ENCODE results near the gene DIS3L2.
"Not testable (repeated sequence)": the region's sequence is repeated elsewhere in the genome, so short reads cannot be mapped to it uniquely, and the experiment has no call there.

DIS3L2 gene

DNA sequence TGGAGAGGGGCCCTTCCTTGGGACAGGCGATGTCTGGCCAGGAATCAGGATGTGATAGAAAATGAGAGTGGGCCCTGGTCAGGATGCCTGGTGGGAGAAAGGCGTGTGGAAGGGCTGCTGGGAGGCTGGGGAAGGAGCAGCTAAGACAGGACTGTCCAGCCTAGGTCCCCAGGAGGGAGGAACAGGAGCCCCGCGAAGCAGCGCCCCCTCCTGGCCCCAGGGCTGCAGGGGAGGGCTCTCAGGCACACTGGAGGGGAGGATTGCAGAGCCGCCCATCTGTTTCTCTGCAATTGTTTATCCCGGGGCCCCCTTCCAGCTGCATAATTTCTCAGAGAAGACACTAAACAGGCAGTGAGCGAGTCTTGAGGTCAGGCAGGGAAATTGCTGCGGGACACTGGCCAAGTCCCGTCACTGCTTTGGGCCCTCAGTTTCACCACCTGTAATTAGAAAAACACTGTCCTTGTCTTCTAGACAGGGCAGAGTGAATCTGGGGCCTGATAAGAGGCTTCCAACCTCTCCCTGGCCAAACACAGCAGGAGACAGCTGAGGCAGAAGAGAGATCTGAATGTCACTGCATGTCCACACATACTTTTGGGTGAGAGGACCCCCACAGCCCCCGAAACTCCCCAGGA is 31.4 kb upstream of the DIS3L2 start:
- no peak for FAIRE-seq

DNA sequence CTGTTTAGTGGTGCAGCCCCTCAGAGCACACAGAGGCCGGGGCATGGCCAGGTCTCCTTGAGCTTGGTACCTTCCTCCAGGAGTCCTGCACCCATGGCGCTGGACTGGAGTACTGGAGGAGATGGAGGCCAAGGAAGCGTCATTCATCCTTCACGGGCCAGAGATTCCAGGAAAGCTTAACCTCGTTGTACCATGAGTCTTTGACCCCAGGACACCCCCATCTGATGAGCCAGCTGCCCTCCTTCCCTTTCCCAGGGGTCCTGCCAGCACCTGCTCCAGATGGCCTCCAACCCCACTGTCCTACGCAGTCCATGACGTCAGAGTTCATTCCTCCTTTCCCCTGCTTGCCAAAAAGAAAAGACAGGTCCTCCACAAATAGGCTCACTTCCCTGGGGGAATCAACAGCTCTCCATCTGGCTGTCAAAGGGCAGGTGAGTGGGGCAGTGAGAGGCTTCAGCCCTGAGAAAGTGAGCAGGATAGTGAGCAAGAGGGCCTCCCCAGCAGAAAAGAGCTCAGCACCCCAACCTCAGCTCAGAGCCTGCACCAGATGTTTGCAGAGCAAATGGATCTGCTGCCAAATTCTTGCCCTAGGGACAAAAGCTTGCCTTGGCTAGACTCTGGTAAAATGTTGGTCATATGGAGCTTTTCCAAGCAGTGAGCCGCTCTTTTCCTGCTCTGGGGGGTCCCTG is 30.8 kb upstream of the DIS3L2 start:
- FAIRE-seq, result no peak

DNA sequence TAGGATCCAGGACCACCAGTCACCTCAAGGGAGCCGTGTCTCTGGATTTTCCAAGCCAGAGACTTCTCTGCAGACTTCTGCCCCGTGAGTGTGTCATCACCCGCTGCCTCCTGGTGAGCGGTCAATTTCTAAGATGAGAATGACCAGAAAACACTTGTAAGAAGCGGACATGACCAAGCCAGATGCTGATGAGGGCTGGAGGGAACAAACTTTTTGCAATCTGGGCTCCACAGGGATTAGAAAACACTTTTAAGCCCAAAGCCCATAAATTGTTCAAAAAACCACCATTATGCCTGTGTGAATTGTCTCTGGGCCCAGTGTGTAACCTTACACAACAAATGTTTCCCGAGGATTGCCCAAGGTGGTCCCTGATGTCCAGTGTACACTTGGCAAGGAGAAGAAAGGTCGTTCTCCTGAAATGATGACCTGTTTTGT is 30.0 kb upstream of the DIS3L2 start:
- FAIRE-seq, result no peak

DNA sequence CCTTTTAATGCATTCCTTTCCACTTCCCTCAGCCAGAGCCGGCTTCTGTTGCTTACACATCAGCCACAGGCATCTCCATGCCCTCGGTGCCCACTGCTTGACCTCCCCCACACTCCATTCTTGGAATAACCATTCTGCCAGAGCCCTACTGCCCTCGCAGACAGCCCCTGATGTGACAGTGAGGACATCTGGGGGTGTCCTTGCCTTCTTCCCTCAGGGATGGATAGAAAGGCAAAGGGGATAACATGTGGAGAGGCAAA is 28.9 kb upstream of the DIS3L2 start:
- no peak for FAIRE-seq

DNA sequence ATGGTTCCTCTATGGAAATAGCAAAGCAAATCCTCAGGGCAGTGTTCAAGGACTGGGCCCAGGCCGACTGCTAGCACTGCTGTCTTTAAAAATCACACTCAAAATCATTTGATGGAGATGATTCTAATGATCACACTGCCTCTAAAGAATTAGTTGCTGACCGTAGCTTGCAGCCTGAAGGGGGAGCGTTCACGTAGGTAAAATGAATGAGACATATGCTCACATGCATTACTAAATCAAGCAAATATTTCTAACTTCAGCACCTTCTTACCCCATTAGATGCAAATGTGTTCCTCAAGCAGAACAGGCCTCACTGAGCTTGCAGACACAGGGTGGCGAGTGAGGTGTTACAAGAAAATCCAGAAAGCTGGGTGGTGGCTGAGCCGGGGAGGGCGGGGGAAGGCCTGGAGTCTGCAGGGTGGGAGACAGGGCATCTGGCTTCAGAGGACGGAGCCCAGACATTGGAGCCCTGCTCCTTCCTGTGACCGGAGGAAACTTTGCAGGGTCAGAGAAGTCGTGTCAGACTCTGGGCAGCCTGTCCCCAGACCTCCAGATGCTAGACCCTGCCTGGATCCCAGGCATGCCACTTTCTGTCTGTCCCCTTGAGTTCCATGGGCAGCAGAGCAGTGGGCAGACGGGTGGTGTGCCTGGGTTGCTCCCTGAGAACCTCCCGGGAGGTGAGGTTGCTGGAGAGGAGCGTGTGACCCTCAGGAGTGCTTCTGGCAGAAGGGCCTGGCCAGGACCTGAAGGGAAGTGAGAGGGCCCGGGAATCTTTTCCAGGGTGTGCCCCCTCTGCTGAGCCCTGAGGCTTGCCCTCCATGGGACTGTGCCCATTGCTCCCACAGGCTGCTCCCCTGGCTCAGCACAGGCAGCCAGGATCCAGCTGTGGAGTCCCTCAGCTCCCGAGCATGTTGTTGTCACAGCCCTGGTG is 28.3 kb upstream of the DIS3L2 start:
- FAIRE-seq, result no peak

DNA sequence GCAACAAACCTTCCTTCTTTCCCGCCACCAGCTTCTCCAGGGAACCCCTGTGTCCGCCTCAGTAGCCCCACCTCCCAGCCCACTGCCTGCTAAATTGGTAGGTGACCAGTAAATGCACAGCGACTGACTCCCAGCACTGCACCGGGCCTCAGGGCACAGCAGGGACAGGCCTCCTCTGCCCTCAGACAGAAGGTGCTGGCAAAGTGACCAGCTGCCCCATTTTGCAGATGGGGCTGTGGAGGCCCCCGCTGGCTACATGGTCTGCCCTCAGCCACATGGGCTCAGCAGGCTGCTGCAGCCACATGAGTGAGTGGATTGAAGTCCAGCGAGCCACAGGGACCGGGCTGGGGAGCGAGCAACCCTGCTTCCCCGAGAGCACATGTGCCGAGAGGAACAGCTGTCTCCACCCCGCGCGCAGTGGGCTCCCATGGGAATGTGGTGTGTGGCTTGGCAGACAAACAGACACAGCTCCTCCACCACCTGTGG is 27.6 kb upstream of the DIS3L2 start:
- no peak for FAIRE-seq

DNA sequence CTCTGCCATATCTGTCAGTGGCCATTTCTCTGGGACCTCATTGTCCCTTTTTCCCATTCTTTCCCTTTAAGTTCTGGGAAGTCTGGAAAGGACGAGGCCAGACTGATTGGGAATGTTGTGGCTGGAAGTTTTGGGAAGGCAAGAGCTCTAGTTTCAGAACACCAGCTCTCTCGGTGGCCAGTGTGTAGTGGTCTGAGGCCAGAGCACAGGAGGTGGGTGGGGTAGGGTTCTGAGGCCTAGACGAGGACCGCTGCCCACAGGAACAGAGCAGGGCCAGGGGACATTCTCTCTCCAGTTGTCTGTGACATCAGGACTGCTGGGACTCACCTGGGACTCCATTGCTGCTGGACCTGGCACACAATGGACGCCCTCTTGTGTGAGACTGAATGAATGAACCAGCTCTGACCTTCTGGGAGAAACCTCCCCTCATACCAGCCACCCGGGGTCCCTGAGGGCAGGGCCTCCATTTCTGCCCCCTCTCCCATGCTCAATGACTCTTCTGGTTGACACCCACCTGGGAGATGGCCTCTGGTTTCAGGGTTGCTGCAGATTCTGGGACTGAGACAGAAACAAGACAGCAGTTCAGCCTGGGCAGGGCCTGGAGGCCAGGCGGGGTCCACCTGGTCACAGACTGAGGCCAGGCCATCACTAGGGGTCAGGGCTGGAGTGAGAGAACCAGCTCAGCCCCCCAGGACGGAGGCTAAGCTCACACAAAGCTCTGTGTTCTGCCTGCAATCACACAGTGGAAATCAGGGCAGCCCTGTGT is 26.9 kb upstream of the DIS3L2 start:
- no peak for FAIRE-seq

DNA sequence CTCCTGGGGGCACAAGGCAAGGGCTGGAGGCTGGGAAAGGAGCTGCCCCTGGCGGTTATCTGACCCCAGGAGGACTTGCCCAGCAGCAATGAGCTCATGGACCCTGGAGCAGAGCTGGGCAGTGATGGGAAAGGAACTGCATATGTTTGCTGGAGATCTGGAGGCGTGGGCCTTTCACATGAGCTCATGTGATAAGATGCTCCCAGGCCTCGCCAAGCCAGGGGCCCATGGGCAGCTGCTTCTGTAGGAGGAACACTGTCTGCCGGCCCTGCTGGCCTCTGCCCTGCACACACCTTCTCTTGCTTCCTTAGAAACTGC is 26.3 kb upstream of the DIS3L2 start:
- FAIRE-seq, result no peak

DNA sequence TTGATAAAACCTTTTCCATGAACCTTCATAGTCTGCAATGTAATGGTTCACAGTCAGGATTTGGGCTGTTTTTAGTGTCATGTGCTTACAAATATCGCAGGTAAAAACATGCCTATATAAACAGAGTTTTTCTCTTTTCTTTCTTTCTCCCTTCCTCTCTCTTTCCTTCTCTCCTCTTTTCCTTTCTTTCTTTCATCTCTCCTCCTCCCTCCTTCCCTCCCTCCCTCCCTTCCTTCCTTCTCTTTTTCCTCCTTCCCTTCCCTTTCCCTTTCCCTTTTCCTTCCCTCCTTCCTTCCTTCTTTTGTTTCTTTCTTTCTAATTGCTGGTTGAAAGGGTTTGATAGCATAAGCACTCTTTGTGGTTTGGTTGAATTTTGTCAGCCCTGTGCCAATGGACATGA is 25.7 kb upstream of the DIS3L2 start:
- FAIRE-seq, result no peak

DNA sequence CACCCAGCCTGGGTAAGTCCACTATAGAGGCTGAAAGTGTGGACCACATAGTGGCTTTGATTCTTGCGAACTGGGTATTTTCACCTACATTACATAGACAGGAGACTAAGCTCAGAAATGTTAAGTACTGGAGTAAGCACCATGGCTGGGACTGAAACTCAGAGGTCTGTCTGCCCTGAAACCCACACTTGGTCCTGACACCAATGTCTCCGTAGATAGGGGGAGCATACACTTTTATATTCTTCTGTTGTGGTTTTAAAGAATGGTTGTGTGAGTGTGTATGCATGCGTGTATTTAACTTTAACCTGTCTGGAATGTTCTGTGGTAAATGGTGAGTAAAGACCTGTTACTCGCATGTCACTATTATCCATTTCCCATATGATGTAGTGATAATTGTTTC is 25.0 kb upstream of the DIS3L2 start:
- FAIRE-seq, result no peak

DNA sequence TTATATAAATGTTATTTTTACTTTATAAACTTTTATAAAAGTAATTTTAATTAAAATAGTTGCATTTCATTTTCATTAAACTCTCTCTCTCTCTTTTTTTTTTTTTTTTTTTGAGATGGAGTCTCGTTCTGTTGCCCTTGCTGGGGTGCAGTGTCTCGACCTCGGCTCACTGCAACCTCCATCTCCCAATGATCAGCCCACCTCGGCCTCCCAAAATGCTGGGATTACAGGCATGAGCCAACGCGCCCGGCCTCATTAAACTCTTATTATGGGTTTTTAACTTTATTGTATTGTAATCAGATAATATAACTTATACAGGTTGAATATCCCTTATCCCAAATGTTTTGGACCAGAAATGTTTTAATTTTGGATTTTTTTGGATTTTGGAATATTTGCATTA is 24.5 kb upstream of the DIS3L2 start:
- FAIRE-seq, result no peak

DNA sequence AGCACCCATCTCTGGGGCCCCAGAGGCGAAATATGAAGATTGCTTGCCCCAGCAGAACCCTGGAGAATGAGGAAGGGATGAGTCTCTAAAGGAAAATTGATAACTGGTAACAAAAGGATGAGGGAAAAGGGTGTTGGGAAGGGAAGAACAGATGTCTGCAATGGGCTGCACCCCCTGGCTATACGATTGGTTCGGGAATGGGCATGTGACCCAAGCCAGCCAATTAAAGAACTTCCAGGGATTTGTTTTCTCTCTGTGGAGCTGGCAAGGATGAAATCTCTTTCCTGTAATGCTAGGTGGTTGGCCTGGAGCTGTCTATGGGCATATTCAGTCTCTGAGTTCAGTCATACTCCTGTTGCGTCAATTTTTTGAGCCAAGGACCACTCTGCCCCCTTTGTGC is 22.5 kb upstream of the DIS3L2 start:
- FAIRE-seq, result no peak

DNA sequence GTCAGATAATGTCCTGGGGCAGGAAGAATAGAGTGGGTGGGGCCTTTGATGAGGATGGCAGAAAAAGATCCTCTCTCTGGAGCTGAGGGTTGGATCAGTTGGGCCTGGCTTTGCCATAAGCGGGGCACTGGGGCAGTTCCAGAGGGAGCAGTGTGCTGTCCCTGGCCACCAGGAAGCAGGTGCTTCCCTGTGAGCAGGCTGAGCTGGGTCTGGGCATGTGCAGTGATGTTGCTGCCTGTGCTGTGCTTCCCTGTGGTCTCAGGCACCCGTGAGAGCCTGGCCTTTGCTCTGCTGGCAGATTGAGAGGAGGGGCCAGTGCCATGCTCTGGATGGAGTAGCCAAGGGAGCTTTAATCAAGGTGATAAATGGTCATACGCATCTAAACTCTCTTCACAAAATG is 20.7 kb upstream of the DIS3L2 start:
- FAIRE-seq, result no peak

DNA sequence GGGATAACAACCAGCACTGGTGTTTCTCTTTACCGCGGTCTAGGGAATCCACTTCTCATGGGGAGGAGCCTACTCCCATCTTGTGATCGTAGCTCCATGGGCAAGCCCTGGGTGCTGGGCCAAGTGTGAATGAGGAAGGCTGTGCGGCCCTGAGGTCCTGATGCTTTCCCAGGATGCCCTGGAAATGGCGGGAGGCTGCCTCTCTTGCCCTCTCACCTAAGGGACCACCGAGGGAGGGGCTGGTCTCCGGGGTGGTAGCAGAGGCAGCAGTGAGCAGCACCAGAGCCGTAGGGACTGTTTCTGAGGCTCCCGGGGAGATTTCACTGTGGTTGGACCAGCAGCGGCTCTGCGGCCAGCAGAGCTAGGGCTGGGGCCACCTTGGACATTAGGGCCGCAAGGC is 19.8 kb upstream of the DIS3L2 start:
- no peak for FAIRE-seq

DNA sequence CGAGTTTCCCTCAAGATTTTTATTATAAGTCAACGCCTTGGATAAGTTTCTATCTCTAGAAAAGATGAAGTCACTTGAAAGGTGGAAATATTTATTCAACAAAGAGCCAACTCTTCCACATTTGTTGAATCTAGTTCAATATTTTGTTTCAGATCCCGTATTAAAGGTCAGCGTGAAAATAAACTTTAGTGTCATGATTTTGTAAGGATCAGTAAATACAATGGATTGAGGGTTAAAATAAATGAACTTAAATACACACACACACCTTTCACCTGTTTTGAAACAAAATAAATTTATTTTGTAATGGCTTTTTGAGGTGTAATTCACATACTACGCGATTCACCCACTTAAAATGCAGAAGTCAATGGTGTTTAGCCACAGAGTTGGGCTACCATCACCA is 19.3 kb upstream of the DIS3L2 start:
- no peak for FAIRE-seq

DNA sequence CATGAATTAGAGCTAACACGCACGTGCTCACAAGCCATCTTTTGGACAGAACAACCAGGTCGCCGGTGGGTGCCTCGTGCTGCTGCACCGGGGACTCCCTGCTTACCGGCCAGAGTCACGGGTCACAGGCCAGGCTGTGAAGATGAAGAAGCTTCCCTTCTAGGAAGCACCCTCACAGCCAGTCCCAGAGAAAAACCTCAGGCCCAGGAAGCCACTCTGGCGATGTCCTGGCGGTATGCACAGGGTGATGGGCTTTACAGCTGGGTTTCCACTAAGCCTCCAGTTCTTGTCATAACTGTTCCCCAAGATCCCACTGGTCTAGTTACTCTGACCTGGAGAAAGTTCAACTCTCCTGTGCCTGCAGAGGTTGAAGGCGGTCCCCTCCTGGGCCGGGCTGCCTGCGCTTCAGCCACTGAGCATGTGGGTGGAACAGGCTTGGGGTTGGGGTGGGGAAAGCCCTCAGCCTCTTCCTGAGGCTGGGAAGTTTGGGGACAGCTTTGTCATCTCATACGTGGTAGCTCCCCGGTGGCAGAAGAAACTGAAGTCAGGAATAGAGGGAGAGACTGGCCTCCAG is 15.2 kb upstream of the DIS3L2 start:
- FAIRE-seq, result no peak

DNA sequence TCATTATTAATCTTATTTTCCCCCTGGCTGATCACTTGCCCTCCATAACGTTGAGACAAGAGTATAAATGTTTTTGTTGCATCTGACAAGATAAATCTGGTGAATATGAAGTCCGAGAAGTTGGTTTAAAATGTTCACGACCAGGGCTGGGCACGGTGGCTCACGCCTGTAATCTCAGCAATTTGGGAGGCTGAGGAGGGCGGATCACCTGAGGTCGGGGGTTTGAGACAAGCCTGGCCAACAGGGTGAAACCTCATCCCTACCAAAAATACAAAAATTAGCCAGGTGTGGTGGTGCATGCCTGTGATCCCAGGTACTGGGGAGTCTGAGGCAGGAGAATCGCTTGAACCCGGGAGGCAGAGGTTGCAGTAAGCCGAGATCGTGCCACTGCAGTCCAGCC is 14.4 kb upstream of the DIS3L2 start:
- not testable (repeated sequence) for FAIRE-seq

DNA sequence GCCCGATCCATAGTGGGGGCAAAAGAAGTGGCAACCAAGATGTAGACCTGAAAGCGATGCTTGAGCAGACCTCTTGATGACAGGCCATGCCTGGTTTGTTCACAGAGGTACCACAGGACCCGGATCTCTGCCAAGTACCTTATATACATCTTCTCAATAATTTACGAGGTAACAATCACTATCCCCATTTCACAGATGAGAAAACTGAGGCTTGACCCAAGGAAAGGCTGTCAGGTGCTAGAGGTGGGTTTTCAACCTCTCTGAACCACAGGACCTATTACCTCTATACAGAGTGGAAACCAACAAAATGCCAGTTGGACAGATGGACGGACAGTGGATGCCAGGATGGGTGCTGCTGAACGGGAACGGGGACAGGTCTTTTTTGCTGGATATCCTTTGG is 13.8 kb upstream of the DIS3L2 start:
- no peak for FAIRE-seq

DNA sequence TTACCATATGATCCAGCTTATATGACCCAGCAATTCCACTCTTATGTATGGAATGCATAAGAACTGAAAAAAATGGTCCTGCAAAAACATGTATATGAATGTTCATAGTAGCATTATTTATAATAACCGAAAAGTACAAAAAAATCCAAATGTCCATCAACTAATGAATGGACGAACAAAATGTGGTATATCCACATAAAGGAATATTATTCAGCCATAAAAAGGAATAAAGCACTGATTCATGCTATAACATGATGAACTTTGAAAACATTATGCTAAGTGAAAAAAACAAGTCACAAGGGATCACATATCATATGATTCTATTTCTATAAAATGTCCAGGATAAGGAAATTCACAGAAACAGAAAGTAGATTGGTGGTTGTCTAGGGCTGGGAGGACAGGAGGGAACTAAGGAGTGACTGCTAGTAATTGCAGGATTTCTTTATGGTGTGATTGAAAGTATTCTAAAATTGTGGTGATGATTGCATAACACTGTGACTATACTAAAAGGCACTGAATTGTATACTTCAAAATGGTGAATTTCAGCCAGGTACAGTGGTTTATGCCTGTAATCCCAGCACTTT is 10.0 kb upstream of the DIS3L2 start:
- FAIRE-seq, result no peak

DNA sequence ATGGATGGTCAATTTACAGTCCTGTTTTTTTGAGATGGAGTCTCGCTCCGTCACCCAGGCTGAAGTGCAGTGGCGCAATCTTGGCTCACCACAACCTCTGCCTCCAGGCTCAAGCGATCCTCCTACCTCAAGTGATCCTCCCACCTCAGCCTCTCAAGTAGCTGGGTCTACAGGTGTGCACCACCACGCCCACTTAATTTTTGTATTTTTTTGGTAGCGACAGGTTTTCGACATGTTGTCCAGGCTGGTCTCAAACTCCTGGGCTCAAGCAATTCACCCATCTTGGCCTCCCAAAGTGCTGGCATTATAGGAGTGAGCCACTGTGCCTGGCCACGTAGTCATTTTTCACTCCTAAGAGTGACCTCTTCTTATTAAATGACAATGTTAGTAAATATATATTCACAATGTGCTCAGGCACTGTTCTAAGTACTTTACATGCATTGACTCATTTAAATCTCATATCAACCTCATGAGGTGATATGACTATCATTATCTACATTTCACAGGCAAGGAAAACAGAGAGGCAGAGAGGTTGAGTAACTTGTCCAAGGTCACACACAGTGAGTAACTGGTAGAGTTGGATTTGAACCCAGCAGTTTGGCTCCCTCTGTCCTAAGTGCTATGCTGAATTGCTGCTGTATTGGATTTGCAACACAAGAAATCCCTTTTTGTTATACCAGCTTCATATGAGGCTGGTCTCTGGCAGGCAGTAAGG is 5.6 kb upstream of the DIS3L2 start:
- FAIRE-seq, result no peak

DNA sequence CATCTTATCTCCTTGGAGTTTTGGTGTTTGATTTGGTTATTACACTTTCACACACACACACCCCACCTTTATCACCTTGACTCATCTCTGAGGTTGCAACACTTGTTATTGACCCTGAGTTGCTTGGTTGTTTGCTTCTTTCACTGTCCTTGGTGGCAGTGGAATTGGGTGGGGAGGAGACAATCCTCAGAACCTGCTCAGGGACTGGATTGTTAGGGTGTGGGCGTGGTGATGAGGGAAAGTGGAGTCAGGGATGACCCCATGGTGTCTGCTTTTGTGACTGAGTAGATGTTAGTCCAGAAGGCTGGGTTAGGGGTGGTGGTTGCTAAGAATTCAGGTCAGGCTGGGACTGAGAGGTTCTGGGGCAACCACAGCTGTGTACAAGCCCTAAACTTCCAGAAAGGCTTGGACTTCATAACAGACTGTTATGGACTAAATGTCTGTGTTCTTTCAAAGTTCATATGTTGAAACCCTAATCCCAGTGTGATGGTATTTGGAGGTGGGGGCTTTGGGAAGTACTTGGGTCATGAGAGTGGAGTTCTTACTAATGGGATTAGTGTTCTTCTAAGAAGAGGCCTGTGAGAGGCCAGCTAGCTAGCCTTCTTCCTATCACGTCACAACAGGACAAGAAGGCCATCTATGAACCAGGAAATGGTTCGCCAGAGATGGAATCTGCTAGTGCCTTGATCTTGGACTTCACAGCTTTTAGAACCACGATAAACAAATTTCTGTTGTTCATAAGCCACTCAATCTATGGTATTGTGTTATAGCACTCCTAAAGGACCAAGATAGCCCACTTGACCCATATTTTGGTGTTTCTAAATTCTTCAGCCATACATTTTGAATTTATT is 3.4 kb upstream of the DIS3L2 start:
- FAIRE-seq, result no peak
